HG03565 (cell line): ENCODE results near the gene S100A2.
"Not testable (repeated sequence)": the region's sequence is repeated elsewhere in the genome, so short reads cannot be mapped to it uniquely, and the experiment has no call there.

ENCODE experiments used
- ATAC-seq: cut with Tn5 transposase; IDR thresholded peaks from one replicate; pipeline ENCODE4 v1.9.1; 2021; ENCODE audit warnings: mild to moderate bottlenecking, moderate library complexity; ENCODE audit not compliant: unreplicated experiment

S100A2 gene

DNA sequence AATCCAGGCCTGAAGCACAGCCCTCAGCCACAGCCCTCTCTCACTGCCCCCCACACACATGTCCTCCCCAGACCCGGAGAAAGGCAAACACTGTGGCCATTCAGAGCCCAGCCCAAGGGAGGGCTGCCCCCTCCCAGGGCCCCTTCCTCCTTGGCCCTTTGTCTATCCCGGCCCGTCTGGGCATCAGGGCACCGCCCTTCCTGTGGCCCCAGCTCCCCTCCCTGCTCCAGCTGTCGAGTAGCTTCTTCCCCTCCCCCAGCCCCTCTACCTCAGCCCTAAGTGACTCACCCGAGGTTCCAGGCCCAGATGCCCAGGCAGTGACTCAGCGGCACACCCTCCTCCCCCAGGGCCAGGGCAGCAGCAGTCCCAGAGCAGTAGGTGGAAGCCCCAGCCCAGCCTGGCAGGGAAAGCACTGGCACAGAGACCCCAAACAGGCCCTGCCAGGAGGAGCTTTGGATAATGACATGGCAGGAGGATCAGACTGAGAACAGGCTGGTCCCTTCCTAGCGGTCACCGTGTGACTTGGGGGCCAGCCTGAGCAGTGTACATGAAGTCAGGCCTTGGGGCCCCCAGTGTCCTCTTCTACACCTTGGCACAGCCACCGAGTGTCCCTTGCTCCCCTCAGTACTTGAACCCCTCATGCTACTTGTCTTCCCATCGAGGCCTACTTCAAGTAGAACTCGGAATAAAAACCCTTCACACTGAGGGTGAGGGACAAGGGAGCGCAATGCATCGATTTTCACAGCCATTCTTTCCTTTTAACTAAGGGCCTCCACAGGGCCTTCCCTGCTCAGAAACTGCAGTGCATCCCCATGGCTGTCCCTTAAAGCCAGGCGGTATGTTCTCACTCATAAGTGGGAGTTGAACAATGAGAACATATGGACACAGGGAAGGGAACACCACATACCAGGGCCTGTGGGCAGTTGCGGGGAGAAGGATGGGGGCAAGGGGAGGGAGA, 1.0 kb upstream of the S100A2 start:
- no peak for ATAC-seq

DNA sequence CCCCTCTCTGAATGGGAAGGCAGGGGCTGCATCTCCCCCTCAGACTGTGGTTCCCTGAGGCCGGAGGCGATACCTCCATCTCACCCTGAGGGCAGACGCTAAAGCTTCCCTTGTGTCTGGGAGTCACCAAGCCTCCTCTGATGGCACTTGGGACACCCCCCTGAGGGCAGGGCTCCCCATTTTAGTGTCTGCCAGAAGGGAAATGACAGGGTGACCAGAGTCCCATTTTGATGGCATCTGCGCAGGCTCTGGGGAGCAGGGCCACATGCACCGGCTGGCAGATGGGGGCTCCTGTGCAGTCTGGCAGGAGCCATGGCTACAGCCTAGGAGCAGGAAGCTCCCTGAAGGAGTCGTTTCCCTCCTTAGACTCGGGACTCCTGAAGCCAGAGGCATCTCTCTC, 1.7 kb downstream of the S100A2 start:
- no peak for ATAC-seq

DNA sequence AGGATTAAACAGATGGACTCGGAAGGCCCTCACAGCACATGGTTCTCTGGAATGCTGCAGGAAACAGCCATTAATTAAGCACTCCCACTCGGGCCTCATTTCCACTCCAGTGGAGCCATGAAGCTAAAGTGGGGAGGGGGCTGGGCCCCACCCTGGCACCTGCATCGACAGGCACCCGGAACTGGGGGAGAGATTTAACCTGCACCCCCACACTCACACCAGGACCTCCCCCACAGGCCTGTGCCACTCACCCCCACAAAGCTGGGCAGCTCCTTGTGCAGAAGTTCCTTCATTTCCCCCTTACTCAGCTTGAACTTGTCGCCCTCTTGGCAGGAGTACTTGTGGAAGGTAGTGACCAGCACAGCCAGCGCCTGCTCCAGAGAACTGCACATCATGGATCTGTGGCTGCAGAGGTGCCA, 2.2 kb downstream of the S100A2 start:
- no peak for ATAC-seq

DNA sequence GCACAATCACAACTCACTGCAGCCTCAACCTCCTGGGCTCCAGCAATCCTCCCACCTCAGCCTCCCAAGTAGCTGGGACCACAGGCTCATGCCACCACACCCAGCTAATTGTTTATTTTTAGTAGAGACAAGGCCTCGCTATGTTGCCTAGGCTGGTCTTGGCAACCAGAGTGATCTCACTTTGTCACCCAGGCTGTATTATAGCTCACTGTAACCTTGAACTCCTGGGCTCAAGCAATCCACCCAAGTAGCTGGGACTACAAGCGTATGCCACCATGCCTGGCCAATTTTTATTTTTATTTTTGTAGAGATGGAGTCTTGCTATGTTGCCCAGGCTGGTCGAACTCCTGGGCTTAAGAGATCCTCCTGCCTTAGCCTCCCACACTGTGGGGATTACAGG, 3.6 kb downstream of the S100A2 start:
- not testable (repeated sequence) for ATAC-seq

DNA sequence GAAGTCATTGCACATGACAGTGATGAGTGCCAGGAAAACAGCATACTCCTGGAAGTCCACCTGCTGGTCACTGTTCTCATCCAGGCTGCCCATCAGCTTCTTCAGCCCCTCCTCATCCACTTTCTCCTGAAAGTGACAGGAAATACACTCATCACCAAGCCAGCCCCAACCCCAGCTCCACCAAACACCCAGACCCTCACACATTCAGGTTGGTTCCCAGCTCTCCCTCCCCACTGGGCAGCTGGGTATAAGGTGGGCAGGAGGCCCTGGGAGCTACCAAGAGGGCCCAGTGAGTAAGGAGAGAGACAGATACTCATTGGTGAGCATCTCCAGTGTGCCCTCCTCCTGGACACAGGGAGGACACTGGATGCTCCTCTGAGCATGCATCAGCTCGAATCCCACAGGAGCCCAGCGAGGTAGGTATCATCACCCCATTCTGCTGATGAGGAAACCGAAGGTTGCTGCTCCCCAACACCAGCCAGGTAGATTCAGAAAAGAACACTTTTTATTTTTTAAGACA, 4.1 kb downstream of the S100A2 start:
- no peak for ATAC-seq

DNA sequence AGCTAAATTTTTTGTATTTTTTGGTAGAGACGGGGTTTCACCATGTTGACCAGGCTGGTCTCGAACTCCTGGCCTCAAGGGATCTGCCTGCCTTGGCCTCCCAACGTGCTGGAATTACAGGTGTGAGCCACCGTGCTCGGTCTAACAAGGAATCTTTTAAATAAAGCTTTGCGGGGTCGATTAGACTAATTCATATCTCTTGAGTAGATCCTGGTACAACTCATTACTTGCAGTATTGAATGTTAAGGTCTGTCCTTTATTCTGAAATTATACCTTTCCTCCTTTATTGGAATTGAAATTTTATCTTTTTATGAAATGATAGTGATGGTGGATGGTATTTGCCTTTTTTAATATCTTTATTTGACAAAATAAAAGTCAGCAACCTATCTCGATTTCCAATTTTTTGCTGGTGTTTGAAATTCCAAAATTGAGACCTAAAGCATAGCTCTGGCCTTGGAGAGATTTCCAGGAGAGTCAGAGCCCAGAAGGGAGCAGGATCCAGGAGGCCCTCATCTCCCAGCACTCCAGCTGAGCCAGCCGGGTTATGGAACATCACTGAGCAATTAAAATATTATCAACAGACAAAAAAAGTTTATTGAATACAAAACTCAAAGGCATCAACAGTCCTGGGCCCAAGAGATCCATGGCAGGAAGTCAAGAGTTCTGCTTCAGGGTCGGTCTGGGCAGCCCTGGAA, 4.7 kb downstream of the S100A2 start:
- ATAC-seq = no peak

DNA sequence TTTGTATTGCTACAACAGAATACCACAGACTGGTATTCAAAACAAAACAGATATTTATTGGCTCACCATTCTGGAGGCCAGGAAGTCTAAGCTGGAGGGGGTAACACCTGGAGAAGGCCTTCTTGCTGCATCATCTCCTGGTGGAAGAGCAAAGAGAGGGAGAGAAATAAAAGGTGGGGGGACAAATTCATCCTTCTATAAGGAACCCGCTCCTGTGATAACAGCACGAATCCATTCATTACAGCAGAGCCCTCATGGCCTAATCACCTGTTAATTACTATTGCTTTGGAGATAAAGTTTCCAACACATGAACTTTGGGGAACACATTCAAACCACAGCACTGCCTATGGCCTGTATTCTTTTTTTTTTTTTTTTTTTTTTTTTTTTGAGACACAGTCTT, 5.4 kb downstream of the S100A2 start:
- ATAC-seq = no peak

DNA sequence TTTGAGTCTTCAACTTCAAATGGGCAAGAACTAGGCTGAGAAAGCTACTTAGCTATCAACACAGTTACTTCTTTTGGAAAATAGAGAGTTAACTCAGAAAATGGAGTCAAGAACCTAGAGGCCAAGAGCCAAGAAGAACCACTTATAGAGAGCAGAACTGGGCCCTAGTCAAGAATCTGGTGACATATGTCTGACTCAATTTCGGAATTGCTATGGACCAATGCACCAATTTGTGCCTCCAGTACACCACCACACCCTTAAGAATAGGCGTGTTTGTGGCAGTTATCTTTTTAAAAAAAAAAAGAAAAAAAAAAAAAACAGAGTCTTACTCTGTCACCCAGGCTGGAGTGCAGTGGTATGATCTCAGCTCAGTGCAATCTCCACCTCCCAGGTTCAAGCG, 7.8 kb downstream of the S100A2 start:
- no peak for ATAC-seq

DNA sequence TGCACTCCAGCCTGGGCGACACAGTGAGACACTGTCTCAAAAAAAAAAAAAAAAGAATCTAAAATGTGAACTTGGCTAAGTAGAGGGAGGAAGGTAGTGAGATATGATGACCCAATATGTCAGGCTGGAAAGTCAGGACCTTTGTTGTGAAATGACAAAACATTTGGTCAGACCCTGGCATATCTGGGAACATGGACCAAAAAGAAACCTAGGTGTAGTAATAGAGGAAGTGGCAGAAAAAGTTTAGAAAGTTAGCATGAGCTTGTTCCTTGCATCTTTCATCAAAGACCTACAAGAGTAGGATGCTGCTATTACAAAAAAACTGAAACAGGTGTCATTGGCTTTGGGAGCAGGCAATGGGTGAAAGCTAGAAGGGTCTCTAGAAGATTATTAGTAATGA, 9.3 kb downstream of the S100A2 start:
- no peak for ATAC-seq

DNA sequence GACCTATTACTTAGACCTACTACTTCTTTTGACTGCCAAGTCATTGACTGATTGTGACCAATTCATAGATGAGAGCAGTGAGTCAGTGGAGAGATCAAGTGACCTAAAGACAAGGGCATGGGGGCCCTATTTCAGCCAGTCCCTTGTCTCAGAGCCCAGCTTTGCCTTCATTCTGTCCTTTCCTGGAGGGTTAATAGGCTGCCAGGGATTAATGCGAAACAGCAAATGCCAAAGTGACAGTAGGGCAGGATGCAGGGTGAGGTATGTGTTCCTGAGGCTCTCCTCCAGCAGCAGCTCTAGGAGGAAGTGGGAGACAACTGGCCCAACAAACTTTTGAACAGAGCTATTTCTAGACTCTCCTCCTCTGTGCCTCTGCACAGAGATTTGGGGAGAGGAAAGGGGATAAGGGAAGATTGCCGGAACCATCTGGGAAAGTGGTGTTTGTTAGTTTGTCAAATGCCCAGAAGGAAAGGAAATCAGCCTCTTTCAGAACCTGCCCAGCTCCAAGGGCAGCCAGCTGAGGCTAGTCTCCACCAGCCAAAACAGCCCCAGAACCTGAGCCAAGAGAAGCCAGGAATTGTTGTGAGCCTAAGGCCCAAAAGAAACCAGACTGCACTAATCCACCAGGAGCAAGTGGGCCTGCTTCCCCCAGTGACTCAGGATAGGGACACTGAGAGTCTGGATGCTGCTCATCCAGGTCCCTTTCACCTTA, 11.7 kb downstream of the S100A2 start:
- ATAC-seq = no peak

DNA sequence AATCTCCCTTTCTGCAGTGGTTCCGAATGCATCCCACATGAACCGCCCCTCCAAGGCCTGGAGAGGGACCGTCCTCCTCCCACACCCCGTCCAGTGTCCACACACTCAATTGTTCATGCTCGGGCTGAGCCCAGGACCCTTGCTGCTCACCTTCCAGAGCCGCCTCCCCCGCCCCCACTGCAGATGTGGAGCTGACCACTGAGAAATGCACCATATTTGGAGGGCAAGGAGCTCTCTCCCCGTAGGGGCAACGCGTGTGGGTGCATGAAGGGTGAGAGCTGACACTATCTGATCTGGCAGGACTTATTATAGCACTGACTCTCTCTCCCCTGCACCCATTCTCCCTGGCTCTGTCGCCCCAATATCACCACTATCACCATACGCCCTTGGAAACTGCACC, 12.5 kb downstream of the S100A2 start:
- ATAC-seq = no peak

DNA sequence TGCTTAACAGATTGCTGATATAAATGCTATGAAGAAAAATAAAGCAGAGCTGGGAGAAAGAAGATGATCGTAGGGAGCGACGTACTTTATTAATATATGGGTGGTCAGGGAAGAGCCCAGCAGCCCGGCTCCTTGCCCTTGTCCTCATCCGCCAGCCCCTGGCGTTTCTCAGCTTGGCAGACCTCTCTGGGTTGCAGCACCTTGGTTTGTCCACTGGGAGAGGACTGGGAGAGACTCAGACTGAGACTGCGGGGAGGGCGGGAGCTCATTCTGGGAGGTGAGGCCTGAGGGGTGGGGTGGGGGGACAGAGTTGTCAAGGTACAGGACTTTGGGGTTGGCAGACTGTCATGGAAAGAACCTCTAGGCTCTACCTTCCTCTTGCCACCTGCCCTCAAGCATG, 13.3 kb downstream of the S100A2 start:
- ATAC-seq = no peak

DNA sequence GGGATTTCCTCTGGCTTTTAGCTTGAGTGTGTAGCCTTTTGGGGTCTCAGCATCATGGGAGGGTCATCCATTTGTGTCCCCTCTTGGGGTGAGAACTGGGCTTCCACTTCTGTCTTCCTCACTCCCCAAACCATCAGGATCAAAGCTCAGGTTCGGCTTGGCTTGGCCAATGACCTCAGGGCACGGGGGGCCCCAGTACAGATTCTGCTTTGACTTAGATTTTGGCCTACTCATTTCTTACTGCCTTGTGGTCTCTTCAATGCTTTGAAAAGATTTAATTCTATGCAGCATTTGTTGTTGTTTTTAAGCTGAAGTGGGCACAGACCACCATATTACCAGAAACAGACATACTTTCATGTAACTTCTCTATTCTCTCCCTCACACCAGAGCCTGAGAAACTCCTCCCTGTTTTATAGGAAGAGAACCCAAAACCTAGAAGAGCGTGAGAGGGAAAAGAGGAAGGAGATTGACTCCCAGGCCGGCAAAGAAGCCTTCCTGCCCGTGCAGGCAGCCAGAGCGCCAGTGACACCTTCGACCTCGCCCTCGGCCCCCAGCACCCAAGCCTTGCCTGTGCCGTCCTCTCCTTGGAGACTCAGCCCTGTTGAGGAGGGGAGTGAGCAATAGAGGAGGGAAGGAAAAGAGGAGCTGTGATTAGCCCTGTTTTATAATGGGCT, 14.7 kb downstream of the S100A2 start:
- ATAC-seq = no peak

DNA sequence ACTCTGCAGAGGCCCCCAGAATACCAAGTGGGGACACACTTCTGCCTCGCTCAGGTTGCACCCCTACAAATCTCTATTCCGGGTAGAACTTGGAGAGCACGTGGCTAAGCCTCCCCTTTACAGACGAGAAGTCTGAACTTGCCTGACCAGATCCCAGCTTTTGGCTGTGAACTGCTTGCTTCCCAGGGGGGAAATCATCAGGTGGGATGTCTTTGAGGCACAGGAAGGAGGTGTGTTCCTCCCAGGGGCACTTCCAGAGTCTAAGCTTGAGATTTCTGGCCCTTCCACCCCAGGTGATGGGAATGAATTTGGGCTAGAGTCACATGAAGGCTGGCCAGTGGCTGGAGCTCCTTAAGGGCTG, 15.3 kb downstream of the S100A2 start:
- no peak for ATAC-seq

DNA sequence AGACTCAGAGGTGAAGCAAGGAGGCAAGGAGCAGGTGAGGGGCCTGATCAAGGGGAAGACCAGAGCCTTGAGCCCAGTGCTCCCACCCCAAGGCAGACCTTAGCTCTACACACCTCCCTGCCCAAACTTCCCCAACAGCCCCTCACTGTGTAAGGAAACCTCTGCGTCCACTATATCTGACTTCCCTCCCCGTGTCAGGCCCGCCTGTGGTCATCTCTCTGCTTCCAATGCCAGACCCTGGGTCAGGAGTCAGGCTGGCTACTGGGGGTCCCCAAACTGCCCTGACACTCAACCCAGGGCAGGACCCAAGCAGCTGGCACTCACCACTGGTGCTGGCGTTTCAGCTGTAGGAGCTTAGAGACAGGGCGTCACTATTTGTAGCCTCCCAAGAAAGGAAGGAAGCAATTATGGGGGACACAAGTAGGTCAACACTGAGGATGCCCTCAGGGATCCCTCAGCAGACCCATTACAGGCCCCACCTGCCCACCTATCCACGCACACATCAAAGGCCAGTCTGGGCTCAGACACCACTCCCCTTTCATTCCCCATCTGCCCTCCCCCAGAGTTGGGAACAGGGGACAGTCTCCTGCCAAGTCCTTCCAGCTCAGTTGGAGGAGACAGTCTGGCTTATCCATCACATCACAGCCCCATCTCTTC, 15.8 kb downstream of the S100A2 start:
- ATAC-seq = no peak

DNA sequence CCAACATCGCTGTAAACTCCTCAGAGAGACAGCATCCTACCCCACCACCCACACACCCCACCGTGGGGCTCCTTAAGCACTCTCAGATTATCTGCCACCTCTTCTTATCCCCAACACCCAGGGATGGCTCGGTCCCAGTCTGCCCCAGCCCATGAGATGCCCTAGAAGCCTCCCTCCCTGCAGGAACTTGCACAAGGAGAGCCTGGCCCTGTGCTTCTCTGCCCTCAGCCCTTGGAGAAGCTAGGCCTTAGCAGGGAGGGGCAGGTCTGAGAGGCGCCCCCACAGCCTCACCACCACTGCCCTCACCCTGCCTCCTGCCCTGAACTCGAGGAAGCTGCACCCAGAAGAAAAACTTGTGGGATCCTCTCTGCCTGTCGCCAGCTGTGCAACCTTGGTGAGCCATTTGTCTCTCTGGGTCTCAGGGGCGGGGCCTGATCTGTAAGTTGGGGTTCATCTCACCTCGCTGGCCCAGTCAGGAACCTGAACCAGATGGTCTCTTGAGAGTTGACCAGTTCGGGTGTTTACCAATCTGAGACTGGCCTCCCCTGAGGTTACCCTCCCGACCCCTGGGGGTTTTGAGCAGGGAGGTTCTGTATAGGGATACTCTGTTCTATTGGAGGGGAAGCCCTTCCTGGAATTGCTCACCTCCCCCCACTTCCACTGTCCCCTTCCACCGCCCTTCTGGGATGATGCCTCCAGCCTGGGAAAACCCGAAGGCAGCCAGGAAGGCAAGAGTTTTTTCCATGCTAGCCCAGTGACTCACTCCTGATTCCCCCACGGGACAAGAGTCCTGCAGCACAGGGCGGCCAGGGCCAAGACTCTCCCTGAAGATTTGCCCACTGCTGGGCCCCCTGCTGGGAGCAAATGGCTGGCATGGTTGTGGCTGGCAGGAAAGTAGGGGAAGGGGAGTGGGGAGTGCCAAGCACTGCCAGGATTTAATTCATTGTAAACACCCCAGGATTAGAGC, 16.6 kb downstream of the S100A2 start, which contains the start of gene S100A3:
S100A3 (minus strand) TSS at position 537 of the 967 bp plus-strand sequence. CDS start 773 bp downstream, outside the sequence.
- no peak for ATAC-seq

DNA sequence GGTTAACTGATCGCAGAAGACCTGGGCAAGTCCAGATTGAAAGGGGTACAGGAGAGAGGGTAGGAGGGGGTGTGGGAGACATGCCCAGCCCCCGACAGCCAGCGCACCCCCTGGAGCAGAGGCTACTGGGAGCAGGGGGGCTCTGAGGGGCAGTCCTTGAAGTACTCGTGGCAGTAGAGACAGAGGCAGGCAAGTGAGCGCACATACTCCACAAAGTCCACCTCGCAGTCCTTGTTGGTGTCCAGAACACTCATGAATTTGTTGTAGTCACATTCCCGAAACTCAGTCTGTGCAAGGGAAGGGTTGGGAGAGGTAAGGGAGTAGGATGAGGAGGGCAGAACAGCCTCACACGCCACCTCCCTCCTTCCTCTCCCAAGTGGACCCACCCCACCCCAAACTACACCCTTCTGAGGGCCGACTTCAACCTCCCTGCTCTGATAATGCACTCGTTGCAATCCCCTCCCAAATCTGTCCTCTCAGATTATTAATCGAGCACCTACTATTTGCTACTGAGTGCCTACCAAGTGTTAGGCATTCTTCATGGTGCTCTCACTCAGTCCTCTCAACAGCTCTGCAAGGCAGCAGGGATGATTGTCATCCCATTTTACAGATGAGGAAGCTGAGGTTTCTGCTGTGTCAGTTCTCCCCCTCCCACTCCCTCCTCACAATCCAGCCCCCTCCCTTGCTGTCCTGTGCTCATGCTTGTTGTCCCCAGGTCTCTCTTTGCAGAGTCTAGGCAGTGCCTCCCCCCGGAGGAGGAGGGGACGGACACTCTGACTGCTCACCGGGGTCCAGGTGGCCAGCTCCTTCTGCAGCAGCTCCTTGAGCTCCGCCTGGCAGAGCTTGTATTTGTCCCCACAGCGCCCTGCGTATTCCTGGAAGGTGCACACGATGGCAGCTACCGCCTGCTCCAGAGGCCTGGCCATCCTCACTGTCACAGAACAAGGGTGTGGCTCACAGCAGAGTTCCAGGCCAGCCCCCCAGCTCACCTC, 17.8 kb downstream of the S100A2 start:
- no peak for ATAC-seq
